ENCODE measurements around the gene TST. TPM values are rescaled to one million over a fixed set of nuclear protein-coding genes. Genes with fewer than 3 reads are reported as not detected.

Gene TST
- total and polyA plus RNA-seq, 10 donors = 10.3 to 27.1 (median 12.8) TPM

DNA sequence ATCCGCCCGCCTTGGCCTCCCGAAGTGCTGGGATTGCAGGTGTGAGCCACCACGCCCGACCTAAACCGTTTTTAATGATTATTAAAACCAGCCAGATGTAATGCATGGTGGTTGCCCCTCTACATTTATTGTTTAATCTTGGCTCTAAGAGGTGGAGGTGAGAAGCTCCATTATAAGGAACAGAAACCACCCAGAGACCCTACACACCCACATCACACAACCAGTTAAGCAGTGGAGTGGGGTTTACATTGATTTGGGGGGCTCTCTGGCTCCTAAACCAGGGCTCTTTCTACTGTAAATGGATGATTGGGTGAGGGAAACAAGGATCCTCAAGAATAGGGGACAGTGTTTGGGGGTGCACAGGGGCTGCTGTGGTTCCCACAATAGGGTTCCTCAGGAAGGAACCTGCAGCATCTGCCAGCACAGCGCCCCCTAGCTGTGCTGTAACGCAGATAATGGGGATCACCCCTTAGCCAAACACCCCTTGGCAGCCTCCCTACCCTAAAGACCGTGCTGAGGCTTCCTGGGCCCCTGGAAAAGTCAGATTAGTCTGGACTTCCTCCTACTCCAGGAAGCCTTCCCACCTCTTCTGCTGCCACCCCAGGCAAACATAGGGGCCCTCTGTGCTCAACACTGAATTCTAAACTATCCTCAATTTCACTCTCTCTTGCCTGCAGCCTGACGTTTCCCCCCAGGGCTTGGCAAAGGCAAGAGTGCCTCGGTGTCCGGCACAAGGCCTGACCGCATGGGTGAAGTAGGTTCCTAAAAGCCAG is 2.6 kb upstream of the TST start:
- Histone ChIP-seq H3K36me3 (peaks cover 0 to 32% (median 6%) of the 10 kb centered on the region in 6 donors), H3K27me3 (replicated peaks in 1 of 7) (peaks cover 0 to 6% (median 0%) of the 10 kb centered on the region in 7 donors), H3K27ac (no peak overlapping the region), H3K4me3 (no peak overlapping the region), H3K9me3 (no peaks in the 10 kb centered on the region), H3K4me1 (peaks cover 5 to 64% (median 43%) of the 10 kb centered on the region in 6 donors)
- WGBS, 5 donors = 63 to 72% (median 70%) methylated on average over 13 of the region's 13 CpGs
- peak; percentile 89 for DNase-seq
- TF ChIP-seq CTCF (IDR thresholded peaks at IDR 0.05 in 8 of 11, conservative IDR thresholded peaks at IDR 0.05 in 3 of 11) (peak in 10 of 11 experiments; percentile 37 to 86 (median 74)), POLR2A (IDR thresholded peaks at IDR 0.05) (no peak), POLR2AphosphoS5 (IDR thresholded peaks at IDR 0.05) (no peak)
- intact Hi-C loops (cut with DNase I; ENCODE audit: low total_unique reads) = no loop called here

GRCh38 chr22:37021041-37021440 is 1.8 kb upstream of the TST start:
- Histone ChIP-seq H3K36me3 (peaks cover 0 to 23% (median 6%) of the 10 kb centered on the region in 6 donors), H3K27me3 (replicated peaks in 1 of 7) (peaks cover 0 to 6% (median 0%) of the 10 kb centered on the region in 7 donors), H3K9me3 (no peaks in the 10 kb centered on the region), H3K27ac (no peak overlapping the region), H3K4me1 (peaks cover 5 to 72% (median 46%) of the 10 kb centered on the region in 6 donors), H3K4me3 (peak overlapping the region in 1 of 8 donors; percentile 94)
- 93 to 98% (median 94%) methylated on average over 5 of the region's 5 CpGs for WGBS, 5 donors
- intact Hi-C loops (cut with DNase I; ENCODE audit: low total_unique reads) = no loop called here
- DNase-seq = no peak
- TF ChIP-seq POLR2AphosphoS5 (IDR thresholded peaks at IDR 0.05) = no peak
- no peak for TF ChIP-seq POLR2A (IDR thresholded peaks at IDR 0.05)
- TF ChIP-seq CTCF (IDR thresholded peaks at IDR 0.05 in 8 of 11, conservative IDR thresholded peaks at IDR 0.05 in 3 of 11) = no peak

GRCh38 chr22:37020192-37020479 is 889 bp upstream of the TST start:
- peaks cover 0 to 6% (median 0%) of the 10 kb centered on the region in 7 donors for H3K27me3 ChIP-seq (replicated peaks in 1 of 7)
- H3K27ac ChIP-seq = peak overlapping the region in 7 of 8 donors; percentile 51 to 87 (median 84)
- intact Hi-C loops (cut with DNase I; ENCODE audit: low total_unique reads) = no loop called here
- 3 to 7% (median 3%) methylated on average over 5 of the region's 5 CpGs for WGBS, 5 donors
- peaks cover 5 to 65% (median 43%) of the 10 kb centered on the region in 6 donors for H3K4me1 ChIP-seq
- H3K9me3 ChIP-seq = no peaks in the 10 kb centered on the region
- H3K36me3 ChIP-seq = peaks cover 0 to 14% (median 3%) of the 10 kb centered on the region in 6 donors
- TF ChIP-seq POLR2A (IDR thresholded peaks at IDR 0.05) (no peak), POLR2AphosphoS5 (IDR thresholded peaks at IDR 0.05) (no peak), CTCF (IDR thresholded peaks at IDR 0.05 in 8 of 11, conservative IDR thresholded peaks at IDR 0.05 in 3 of 11) (no peak)
- H3K4me3 ChIP-seq = peak overlapping the region; percentile 60 to 94 (median 68)
- DNase-seq = no peak

DNA sequence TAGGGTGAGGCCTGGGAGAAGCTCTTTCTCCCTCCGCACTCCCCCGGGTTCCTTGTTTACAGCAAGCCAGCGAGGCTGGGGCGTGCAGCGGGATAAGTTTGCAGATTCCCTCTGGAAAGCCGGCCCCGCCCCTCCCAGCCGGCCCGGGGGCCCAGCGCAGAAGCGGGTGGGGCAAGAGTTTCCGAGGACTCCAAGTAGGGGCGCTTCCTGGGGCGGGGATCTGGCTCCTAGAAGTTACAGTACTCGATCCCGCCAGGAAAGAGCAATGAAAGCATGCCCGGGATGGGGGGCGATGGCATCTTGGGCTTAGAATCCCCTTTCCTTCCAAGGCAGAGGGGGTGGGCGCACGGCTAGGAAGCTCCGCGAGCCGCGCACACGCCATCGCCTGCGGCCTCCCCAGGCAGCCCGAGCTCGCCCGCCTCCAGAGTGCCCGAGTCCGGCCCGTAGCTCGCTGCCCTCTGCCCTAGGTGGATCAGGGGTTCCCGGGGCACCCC is 385 bp downstream of the TST start:
- DNase-seq = peak; percentile 81
- Histone ChIP-seq H3K4me1 (peaks cover 5 to 60% (median 40%) of the 10 kb centered on the region in 6 donors), H3K36me3 (peaks cover 0 to 2% (median 0%) of the 10 kb centered on the region in 6 donors), H3K9me3 (no peaks in the 10 kb centered on the region), H3K27me3 (replicated peaks in 1 of 7) (peaks cover 0 to 6% (median 0%) of the 10 kb centered on the region in 7 donors), H3K27ac (peak overlapping the region in 7 of 8 donors; percentile 51 to 87 (median 84)), H3K4me3 (peak overlapping the region; percentile 60 to 94 (median 71))
- TF ChIP-seq POLR2AphosphoS5 (IDR thresholded peaks at IDR 0.05) (no peak), CTCF (IDR thresholded peaks at IDR 0.05 in 8 of 11, conservative IDR thresholded peaks at IDR 0.05 in 3 of 11) (peak in 1 of 11 experiments; percentile 15)
- WGBS, 5 donors = 3 to 33% (median 4%) methylated on average over 6 to 35 of the region's 35 CpGs
- intact Hi-C loops (cut with DNase I; ENCODE audit: low total_unique reads) = no loop called here
